ENCODE results near the gene CDC42BPA.

- TF ChIP-seq CTCF (IDR thresholded peaks at IDR 0.05; ENCODE audit: borderline replicate concordance, extremely low read depth, low read length, poor library complexity, severe bottlenecking): no peak
- no peak for TF ChIP-seq EZH2 (IDR thresholded peaks at IDR 0.05; ENCODE audit: borderline replicate concordance, low read depth, low read length, severe bottlenecking)
Observed at GRCh38 chr1:227124473-227124872, 193.8 kb downstream of the CDC42BPA start.
